RWPE2 (cell line): ENCODE results near the gene FLOT2.

Experiments
- ATAC-seq: fragments of 200-7000 bp; cut with Tn5 transposase; 3 replicates; pipeline ENCODE4 v1.9.1; 2021; ENCODE audit warnings: low read depth
- DNase-seq: peaks from one replicate; pipeline ENCODE4 v3.0.0-alpha.2; 2020; ENCODE audit warnings: low spot score
- H3K27ac ChIP-seq: fragments of 450-650 bp; 2 replicates; pipeline ENCODE4 v1.5.1; 2017; ENCODE audit warnings: mild to moderate bottlenecking; ENCODE audit not compliant: poor library complexity, severe bottlenecking
- H3K27me3 ChIP-seq: fragments of 250-450 bp; sonication (Bioruptor Pico); 2 replicates; pipeline ENCODE4 v1.5.1; 2021; ENCODE audit warnings: mild to moderate bottlenecking, moderate library complexity; ENCODE audit not compliant: insufficient read depth, poor library complexity, severe bottlenecking
- H3K36me3 ChIP-seq: fragments of 250-450 bp; sonication (Bioruptor Pico); 2 replicates; pipeline ENCODE4 v1.5.1; 2020; ENCODE audit warnings: low read depth, mild to moderate bottlenecking, moderate library complexity
- H3K4me1 ChIP-seq: fragments of 250-450 bp; sonication (Bioruptor Pico); 2 replicates; pipeline ENCODE4 v1.5.1; 2021; ENCODE audit warnings: mild to moderate bottlenecking, moderate library complexity; ENCODE audit not compliant: insufficient read depth, poor library complexity, severe bottlenecking
- H3K4me3 ChIP-seq: fragments of 250-450 bp; sonication (Bioruptor Pico); 2 replicates; pipeline ENCODE4 v1.5.1; 2021; ENCODE audit warnings: mild to moderate bottlenecking, moderate library complexity; ENCODE audit not compliant: severe bottlenecking
- H3K9me3 ChIP-seq: fragments of 250-450 bp; sonication (Bioruptor Pico); 2 replicates; pipeline ENCODE4 v1.5.1; 2021; ENCODE audit warnings: mild to moderate bottlenecking, moderate library complexity; ENCODE audit not compliant: severe bottlenecking
- TF ChIP-seq, protein P1 (sequence below): fragments of 450-650 bp; IDR thresholded peaks from one replicate; pipeline ENCODE4 v1.5.1; 2017; ENCODE audit warnings: mild to moderate bottlenecking, moderate library complexity; ENCODE audit not compliant: poor library complexity, severe bottlenecking

Gene FLOT2

DNA sequence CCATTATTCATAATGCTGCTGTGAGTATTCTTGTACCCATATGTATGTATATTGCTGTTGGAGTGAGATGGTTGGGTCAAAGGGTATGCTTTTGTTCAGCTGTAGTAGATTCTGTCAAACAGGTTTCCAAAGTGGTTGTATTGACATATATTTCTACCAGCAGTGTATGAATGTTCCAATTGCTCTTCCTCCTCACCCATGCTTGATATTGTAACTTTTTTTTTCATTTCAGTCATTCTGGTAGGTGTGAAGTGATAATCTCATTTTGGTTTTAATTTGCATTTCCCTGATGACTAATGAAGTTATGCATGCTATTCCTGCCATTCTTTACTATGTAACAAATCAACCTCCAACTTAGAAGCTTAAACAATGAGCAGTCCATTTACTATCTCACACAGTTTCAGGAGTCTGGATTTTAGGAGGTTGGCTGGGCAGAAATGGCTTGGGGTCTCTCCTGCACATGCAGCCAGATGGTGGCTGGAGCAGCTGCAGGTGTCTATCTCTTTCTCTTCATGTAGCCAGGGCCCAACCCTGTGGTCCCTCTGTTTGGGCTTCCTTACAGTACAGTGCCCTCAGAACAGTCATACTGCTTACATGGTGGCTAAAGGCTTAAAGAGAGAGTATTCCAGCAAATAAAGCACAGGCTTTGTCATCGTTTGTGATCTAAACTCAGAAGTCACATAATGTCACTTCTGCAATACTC is 21.5 kb downstream of the FLOT2 start:
- Histone ChIP-seq H3K9me3 (no peaks in the 10 kb centered on the region), H3K4me1 (peaks cover 21% of the 10 kb centered on the region), H3K4me3 (no peak overlapping the region), H3K27me3 (no peaks in the 10 kb centered on the region), H3K27ac (no peak overlapping the region), H3K36me3 (peaks cover 24% of the 10 kb centered on the region)
- no peak for ATAC-seq
- DNase-seq, result no peak
- TF ChIP-seq, protein P1, sequence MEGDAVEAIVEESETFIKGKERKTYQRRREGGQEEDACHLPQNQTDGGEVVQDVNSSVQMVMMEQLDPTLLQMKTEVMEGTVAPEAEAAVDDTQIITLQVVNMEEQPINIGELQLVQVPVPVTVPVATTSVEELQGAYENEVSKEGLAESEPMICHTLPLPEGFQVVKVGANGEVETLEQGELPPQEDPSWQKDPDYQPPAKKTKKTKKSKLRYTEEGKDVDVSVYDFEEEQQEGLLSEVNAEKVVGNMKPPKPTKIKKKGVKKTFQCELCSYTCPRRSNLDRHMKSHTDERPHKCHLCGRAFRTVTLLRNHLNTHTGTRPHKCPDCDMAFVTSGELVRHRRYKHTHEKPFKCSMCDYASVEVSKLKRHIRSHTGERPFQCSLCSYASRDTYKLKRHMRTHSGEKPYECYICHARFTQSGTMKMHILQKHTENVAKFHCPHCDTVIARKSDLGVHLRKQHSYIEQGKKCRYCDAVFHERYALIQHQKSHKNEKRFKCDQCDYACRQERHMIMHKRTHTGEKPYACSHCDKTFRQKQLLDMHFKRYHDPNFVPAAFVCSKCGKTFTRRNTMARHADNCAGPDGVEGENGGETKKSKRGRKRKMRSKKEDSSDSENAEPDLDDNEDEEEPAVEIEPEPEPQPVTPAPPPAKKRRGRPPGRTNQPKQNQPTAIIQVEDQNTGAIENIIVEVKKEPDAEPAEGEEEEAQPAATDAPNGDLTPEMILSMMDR, result no peak

GRCh38 chr17:28874750-28875149 is 22.8 kb downstream of the FLOT2 start:
- DNase-seq (no peak), ATAC-seq (no peak)
- Histone ChIP-seq H3K27ac (no peak overlapping the region), H3K4me1 (peaks cover 14% of the 10 kb centered on the region), H3K4me3 (no peak overlapping the region), H3K27me3 (no peaks in the 10 kb centered on the region), H3K36me3 (peaks cover 11% of the 10 kb centered on the region), H3K9me3 (no peaks in the 10 kb centered on the region)
- TF ChIP-seq, protein P1, result no peak

DNA sequence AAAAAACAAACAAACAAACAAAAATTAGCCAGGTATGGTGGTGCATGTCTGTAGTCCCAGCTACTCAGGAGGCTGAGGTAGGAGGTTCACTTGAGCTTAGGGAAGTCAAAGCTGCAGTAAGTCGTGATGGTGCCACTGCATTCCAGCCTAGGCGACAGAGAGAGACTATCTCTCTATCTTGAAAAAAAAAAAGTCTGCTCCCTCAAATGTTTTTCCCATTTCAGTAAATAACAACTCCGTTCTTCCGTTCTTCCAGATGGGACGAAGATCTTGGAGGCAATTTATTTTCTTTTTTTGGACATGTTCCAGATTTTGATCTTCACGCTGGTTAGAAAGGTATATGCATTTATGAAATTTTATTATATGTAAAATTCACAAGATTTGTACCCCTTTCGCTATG is 23.7 kb downstream of the FLOT2 start:
- Histone ChIP-seq H3K27me3 (no peaks in the 10 kb centered on the region), H3K36me3 (peaks cover 2% of the 10 kb centered on the region), H3K4me1 (peaks cover 10% of the 10 kb centered on the region), H3K9me3 (no peaks in the 10 kb centered on the region), H3K27ac (no peak overlapping the region), H3K4me3 (no peak overlapping the region)
- no peak for DNase-seq
- TF ChIP-seq, protein P1, result no peak
- ATAC-seq, result no peak

GRCh38 chr17:28871056-28871579 is 26.4 kb downstream of the FLOT2 start:
- Histone ChIP-seq H3K4me3 (no peak overlapping the region), H3K27ac (no peak overlapping the region), H3K27me3 (no peaks in the 10 kb centered on the region), H3K9me3 (no peaks in the 10 kb centered on the region), H3K4me1 (peaks cover 3% of the 10 kb centered on the region), H3K36me3 (no peaks in the 10 kb centered on the region)
- DNase-seq (no peak), ATAC-seq (no peak)
- TF ChIP-seq, protein P1, result no peak

- H3K4me3 ChIP-seq, result no peak overlapping the region
- TF ChIP-seq, protein P1, result no peak
- no peaks in the 10 kb centered on the region for H3K9me3 ChIP-seq
- H3K36me3 ChIP-seq, result no peaks in the 10 kb centered on the region
- ATAC-seq, result no peak
- H3K4me1 ChIP-seq, result no peaks in the 10 kb centered on the region
- no peak for DNase-seq
- H3K27me3 ChIP-seq, result no peaks in the 10 kb centered on the region
- H3K27ac ChIP-seq, result no peak overlapping the region
These were observed 30.3 kb downstream of the FLOT2 start for GRCh38 chr17:28867276-28867675.
